ENCODE results near the gene CPA4.

DNA sequence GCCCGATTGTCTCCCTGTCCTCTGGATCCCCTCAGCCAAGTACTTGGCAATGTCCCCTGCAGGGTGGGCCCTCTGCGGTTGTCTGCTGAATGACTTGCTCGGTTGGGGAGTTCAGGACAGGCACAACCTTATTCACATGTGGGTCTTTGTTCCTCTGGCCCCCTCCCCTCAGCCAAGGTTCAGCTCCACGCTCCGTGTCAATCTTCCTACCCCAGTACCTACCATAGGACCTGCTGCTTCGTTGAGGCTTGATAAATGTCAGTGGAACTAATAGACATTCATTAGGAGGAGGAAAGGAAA lies 58.8 kb downstream of the CPA4 start:
- no peak for TF ChIP-seq POLR2AphosphoS5 (IDR thresholded peaks at IDR 0.05; ENCODE audit: low read depth, low read length)
- no peak for TF ChIP-seq POLR2A (IDR thresholded peaks at IDR 0.05; ENCODE audit: low read depth, low read length)

Measured in GM12892 (cell line).